Thoracic aorta (tissue), 2 donors: ENCODE measurements around the gene SIN3A. TPM values are rescaled to one million over a fixed set of nuclear protein-coding genes. Genes with fewer than 3 reads are reported as not detected.

Experiments
- ATAC-seq: fragments of 150-250 bp; one replicate; pipeline ENCODE4 v1.8.0; 2017; ENCODE audit warnings: low read depth; ENCODE audit not compliant: insufficient number of reproducible peaks, low FRiP score
- DNase-seq: peaks from one replicate; pipeline ENCODE4 v3.0.0-alpha.2; 2020; ENCODE audit warnings: low spot score
- H3K27ac ChIP-seq, 2 donors: fragments of 200-600 bp; sonication (generic); 1 replicate in 1 of 2; 2 replicates in 1 of 2; pipeline ENCODE4 v1.5.1; 2016; ENCODE audit warnings: mild to moderate bottlenecking in 2 of 2, moderate library complexity in 2 of 2
- H3K27me3 ChIP-seq: fragments of 200-600 bp; sonication (generic); replicated peaks from 2 replicates; pipeline ENCODE4 v1.6.0; 2016; ENCODE audit warnings: mild to moderate bottlenecking; ENCODE audit not compliant: insufficient read depth
- H3K36me3 ChIP-seq: fragments of 200-600 bp; sonication (generic); one replicate; pipeline ENCODE4 v1.5.1; 2016
- H3K4me1 ChIP-seq, 2 donors: fragments of 200-600 bp; sonication (generic); 1 replicate in 1 of 2; 2 replicates in 1 of 2; pipeline versions ENCODE4 v1.5.1 to v1.6.0; 2016; ENCODE audit warnings: low read depth in 2 of 2, mild to moderate bottlenecking in 1 of 2; ENCODE audit not compliant: control insufficient read depth in 1 of 2
- H3K4me3 ChIP-seq: fragments of 200-600 bp; sonication (generic); 2 replicates; pipeline ENCODE4 v1.5.1; 2016; ENCODE audit warnings: mild to moderate bottlenecking
- H3K9me3 ChIP-seq: fragments of 200-600 bp; sonication (generic); 2 replicates; pipeline ENCODE4 v1.5.1; 2016
- total RNA-seq, 2 donors: library from RNA; depleted of rRNA; stranded (reverse); fragments of >200 nt; gene quantifications; one replicate each; pipeline versions ENCODE4 v1.1.0 to v1.2.3, GENCODE V29; 2016
- TF ChIP-seq, protein P1 (sequence below): fragments of 200-600 bp; sonication (generic); IDR thresholded peaks from one replicate; pipeline ENCODE4 v1.5.1; 2019; ENCODE audit warnings: antibody characterized with exemption

Gene SIN3A
- total RNA-seq, 2 donors from 2014 or later: 34.0 to 52.5 TPM

DNA sequence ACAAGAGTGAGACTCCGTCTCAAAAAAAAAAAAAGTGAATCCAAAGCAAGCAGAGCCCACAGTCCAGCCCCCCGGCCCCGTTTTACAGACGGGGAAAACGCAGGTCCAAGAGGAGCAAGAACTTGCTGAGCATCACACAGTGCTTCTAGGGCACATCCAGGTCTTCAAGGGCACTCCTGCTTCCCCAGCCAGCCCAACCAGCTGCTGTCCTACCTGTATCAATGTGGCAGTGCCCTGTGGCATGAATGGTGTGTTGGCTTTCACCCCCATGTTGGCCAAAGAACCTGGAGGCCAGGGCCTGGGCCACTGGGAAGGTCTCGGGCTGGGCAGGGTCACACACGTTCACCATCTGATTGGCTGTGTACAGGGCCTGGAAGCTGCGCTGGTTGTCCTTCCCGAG, 87.7 kb downstream of the SIN3A start:
- no peaks in the 10 kb centered on the region for H3K9me3 ChIP-seq
- H3K4me3 ChIP-seq: no peak overlapping the region
- H3K36me3 ChIP-seq: peaks cover 46% of the 10 kb centered on the region
- TF ChIP-seq, protein P1, sequence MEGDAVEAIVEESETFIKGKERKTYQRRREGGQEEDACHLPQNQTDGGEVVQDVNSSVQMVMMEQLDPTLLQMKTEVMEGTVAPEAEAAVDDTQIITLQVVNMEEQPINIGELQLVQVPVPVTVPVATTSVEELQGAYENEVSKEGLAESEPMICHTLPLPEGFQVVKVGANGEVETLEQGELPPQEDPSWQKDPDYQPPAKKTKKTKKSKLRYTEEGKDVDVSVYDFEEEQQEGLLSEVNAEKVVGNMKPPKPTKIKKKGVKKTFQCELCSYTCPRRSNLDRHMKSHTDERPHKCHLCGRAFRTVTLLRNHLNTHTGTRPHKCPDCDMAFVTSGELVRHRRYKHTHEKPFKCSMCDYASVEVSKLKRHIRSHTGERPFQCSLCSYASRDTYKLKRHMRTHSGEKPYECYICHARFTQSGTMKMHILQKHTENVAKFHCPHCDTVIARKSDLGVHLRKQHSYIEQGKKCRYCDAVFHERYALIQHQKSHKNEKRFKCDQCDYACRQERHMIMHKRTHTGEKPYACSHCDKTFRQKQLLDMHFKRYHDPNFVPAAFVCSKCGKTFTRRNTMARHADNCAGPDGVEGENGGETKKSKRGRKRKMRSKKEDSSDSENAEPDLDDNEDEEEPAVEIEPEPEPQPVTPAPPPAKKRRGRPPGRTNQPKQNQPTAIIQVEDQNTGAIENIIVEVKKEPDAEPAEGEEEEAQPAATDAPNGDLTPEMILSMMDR: no peak
- no peak for ATAC-seq
- H3K27ac ChIP-seq: no peak overlapping the region
- no peaks in the 10 kb centered on the region for H3K27me3 ChIP-seq
- no peak for DNase-seq
- peaks cover 0 to 7% of the 10 kb centered on the region in 2 donors for H3K4me1 ChIP-seq

DNA sequence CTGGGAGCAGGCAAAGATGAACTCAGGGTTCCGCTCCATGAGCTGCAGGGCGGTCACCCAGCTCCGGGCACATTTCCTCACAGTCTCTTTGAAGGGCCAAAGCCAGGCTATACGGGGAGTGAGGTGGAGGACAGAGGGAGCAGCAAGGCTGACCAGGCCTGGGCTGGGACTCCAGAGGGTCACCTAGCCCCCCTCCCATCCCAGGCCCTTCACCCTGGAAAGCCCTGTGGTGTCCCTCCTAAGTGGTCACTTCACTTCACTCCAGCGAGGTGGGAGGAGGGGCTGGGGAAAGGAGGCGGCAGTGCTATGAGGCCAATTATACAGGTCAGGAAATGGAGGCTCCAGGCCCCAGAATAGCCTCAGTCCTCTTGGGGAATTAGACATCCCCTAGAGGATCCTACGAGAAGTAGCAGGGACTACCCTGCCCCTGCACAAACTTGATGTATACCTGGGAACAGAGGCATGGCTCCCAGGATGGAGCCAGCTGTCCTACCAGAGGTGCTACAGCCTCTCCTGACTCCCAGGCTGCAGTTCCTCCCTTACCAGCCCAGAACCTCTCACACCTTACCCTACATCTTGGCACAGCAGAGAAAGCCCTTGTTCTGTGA, 88.7 kb downstream of the SIN3A start:
- peaks cover 50% of the 10 kb centered on the region for H3K36me3 ChIP-seq

DNA sequence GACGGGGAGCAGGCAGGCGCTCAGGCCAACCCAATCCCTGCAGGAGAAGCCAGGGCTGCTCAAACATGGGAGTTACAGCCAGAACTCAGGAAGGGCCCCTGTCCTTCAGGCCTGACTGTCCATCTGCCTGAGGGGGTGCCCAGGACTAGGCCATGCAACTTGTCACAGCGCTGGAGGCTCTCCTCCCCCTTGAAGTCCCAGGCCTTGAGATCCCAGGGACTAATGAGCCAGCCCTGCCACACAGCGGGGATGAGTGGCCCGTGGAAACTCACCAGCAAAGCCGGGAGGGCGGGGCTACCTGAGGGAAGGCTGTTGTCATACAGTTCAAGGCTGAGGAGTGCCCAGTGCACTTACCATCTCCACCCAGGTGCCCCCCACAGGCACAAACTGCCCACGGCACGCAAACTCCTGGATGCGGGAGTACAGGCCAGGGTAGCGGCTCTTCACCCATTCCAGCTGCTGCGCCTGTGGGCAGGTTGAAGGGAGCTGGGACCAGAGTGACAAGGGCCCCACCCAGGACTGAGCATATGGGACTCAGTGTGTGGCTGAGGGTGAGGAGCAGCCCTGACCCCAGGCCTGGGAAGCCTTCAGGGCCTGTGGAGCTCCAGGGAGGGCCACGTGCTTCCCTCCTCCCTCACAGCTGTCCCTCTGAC, 89.4 kb downstream of the SIN3A start:
- Histone ChIP-seq H3K4me1 (no peaks in the 10 kb centered on the region), H3K36me3 (peaks cover 52% of the 10 kb centered on the region), H3K27ac (no peak overlapping the region), H3K4me3 (no peak overlapping the region), H3K9me3 (no peaks in the 10 kb centered on the region), H3K27me3 (no peaks in the 10 kb centered on the region)
- ATAC-seq: no peak
- DNase-seq: no peak
- TF ChIP-seq, protein P1: no peak

More for the DNA sequence above, 88.7 kb downstream of the SIN3A start:
- DNase-seq (no peak), ATAC-seq (no peak)
- Histone ChIP-seq H3K4me1 (peaks cover 0 to 6% of the 10 kb centered on the region in 2 donors), H3K9me3 (no peaks in the 10 kb centered on the region), H3K27me3 (no peaks in the 10 kb centered on the region), H3K4me3 (no peak overlapping the region), H3K27ac (no peak overlapping the region)
- TF ChIP-seq, protein P1: no peak

DNA sequence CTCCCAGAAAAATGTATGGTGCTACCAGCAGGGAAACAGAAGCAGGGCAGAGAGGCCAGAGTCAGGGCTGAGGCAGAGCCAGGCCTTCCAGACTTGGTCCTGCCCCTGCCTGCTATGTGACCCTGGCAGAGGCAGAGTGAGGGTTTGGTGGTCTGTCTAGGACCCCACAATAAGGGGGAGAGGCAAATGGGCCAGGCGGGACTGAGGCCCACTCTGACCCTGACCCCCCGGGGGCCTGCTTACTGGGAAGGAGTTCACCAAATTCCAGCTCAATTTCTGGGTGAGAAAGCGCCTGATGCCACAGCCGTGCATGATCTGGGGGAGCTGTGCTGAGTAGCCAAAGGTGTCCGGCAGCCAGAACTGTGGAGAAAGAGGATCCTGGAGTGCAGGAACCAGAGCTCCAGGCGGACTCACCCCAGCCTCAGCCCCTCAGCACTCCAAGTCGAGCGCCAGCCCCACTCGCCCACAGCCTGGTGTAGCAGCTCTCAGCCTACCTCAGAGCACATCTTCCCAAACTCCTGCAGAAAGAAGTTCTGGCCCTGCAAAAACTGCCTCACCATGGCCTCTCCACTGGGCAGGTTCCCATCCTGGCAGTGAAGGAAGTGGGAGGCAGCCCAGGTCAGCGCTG, 90.0 kb downstream of the SIN3A start:
- ATAC-seq (no peak), DNase-seq (no peak)
- Histone ChIP-seq H3K4me1 (no peaks in the 10 kb centered on the region), H3K9me3 (no peaks in the 10 kb centered on the region), H3K36me3 (peaks cover 50% of the 10 kb centered on the region), H3K4me3 (no peak overlapping the region), H3K27me3 (no peaks in the 10 kb centered on the region), H3K27ac (no peak overlapping the region)
- TF ChIP-seq, protein P1: no peak

DNA sequence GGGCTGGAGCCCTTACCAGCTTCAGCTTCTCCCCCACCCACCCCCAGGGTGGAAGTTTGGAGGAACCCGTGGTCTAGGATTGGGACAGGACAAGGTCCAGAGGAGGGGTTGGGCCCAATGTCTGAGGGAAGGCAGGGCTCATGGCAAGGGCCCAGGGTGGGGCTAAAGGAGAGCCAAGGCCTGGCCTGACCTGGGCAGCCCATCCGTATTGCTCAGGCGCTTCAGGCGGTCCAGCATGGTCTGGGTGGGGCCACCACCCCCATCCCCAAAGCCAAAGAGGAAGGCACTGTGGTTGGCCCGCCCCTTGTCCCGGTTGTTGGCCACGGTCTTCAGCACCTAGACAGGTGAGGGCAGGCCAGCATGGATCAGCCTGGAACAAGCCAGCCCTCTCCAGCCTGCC, 90.6 kb downstream of the SIN3A start:
- Histone ChIP-seq H3K27ac (no peak overlapping the region), H3K36me3 (peaks cover 45% of the 10 kb centered on the region), H3K27me3 (no peaks in the 10 kb centered on the region), H3K4me3 (no peak overlapping the region), H3K4me1 (no peaks in the 10 kb centered on the region), H3K9me3 (no peaks in the 10 kb centered on the region)
- no peak for ATAC-seq
- no peak for DNase-seq
- TF ChIP-seq, protein P1: no peak
